H7 (cell line): Measurements from ENCODE around the gene CXADR. TPM values are rescaled to one million over a fixed set of nuclear protein-coding genes. Genes with fewer than 3 reads are reported as not detected.
"Not testable (repeated sequence)": the region's sequence is repeated elsewhere in the genome, so short reads cannot be mapped to it uniquely, and the experiment has no call there.

Experiments
- DNase-seq: peaks from one replicate; pipeline ENCODE4 v3.0.0; 2012
- H3K27me3 ChIP-seq: 2 replicates; pipeline ENCODE4 v1.6.0; 2011; ENCODE audit warnings: mild to moderate bottlenecking, low read length; ENCODE audit not compliant: control insufficient read depth, insufficient read depth
- H3K36me3 ChIP-seq: replicated peaks from 2 replicates; pipeline ENCODE4 v1.5.1; 2011; ENCODE audit warnings: low read length; ENCODE audit not compliant: control insufficient read depth, insufficient read depth
- H3K4me3 ChIP-seq: 2 replicates; pipeline ENCODE4 v1.5.1; 2011; ENCODE audit warnings: low read depth, mild to moderate bottlenecking, control low read depth, low read length, moderate library complexity; ENCODE audit not compliant: insufficient read depth
- total RNA-seq: library from RNA; depleted of rRNA; stranded (reverse); fragments of >200 nt; shearing (Covaris generic); gene quantifications from 2 replicates; pipeline ENCODE4 v1.2.3, GENCODE V29; 2014

CXADR gene
- total RNA-seq, 1 experiment from 2014 or later: 96.2 TPM

GRCh38 chr21:17491716-17492414 lies 21.0 kb upstream of the CXADR start:
- no peak for DNase-seq
- Histone ChIP-seq H3K36me3 (no peaks in the 10 kb centered on the region), H3K4me3 (no peak overlapping the region), H3K27me3 (no peaks in the 10 kb centered on the region)

- Histone ChIP-seq H3K36me3 (no peaks in the 10 kb centered on the region), H3K27me3 (no peaks in the 10 kb centered on the region), H3K4me3 (no peak overlapping the region)
- DNase-seq: no peak
Observed at GRCh38 chr21:17492415-17493168, 20.3 kb upstream of the CXADR start.

- Histone ChIP-seq H3K27me3 (no peaks in the 10 kb centered on the region), H3K4me3 (no peak overlapping the region), H3K36me3 (no peaks in the 10 kb centered on the region)
- DNase-seq: no peak
Observed at GRCh38 chr21:17494051-17494450, 18.8 kb upstream of the CXADR start.

- H3K27me3 ChIP-seq: no peaks in the 10 kb centered on the region
- no peak for DNase-seq
- H3K36me3 ChIP-seq: no peaks in the 10 kb centered on the region
- H3K4me3 ChIP-seq: no peak overlapping the region
Observed at GRCh38 chr21:17495680-17496079, 17.2 kb upstream of the CXADR start.

- Histone ChIP-seq H3K4me3 (no peak overlapping the region), H3K27me3 (no peaks in the 10 kb centered on the region), H3K36me3 (no peaks in the 10 kb centered on the region)
- no peak for DNase-seq
Observed at GRCh38 chr21:17497316-17497715, 15.5 kb upstream of the CXADR start.

- Histone ChIP-seq H3K36me3 (no peaks in the 10 kb centered on the region), H3K4me3 (no peak overlapping the region), H3K27me3 (no peaks in the 10 kb centered on the region)
- no peak for DNase-seq
Observed at GRCh38 chr21:17498586-17498985, 14.3 kb upstream of the CXADR start.

- no peak for DNase-seq
- Histone ChIP-seq H3K27me3 (no peaks in the 10 kb centered on the region), H3K36me3 (no peaks in the 10 kb centered on the region), H3K4me3 (no peak overlapping the region)
Observed at GRCh38 chr21:17501107-17502006, 11.5 kb upstream of the CXADR start.

- not testable (repeated sequence) for H3K27me3 ChIP-seq, H3K36me3 ChIP-seq, H3K4me3 ChIP-seq, DNase-seq
Observed at GRCh38 chr21:17502985-17503384, 9.9 kb upstream of the CXADR start.

GRCh38 chr21:17506951-17507350 lies 5.9 kb upstream of the CXADR start:
- Histone ChIP-seq H3K27me3 (no peaks in the 10 kb centered on the region), H3K4me3 (no peak overlapping the region), H3K36me3 (no peaks in the 10 kb centered on the region)
- no peak for DNase-seq

GRCh38 chr21:17507591-17507990 lies 5.3 kb upstream of the CXADR start:
- DNase-seq: no peak
- Histone ChIP-seq H3K36me3 (no peaks in the 10 kb centered on the region), H3K4me3 (no peak overlapping the region), H3K27me3 (no peaks in the 10 kb centered on the region)

GRCh38 chr21:17513214-17514123 lies 626 bp downstream of the CXADR start:
- peaks cover 1% of the 10 kb centered on the region for H3K36me3 ChIP-seq
- peak; percentile 77 for DNase-seq
- H3K4me3 ChIP-seq: peak overlapping the region; percentile 90
- no peaks in the 10 kb centered on the region for H3K27me3 ChIP-seq

GRCh38 chr21:17514124-17514845 lies 1.4 kb downstream of the CXADR start:
- peaks cover 5% of the 10 kb centered on the region for H3K36me3 ChIP-seq
- no peaks in the 10 kb centered on the region for H3K27me3 ChIP-seq
- peak overlapping the region; percentile 90 for H3K4me3 ChIP-seq
- peak; percentile 70 for DNase-seq

GRCh38 chr21:17517008-17517407 lies 4.2 kb downstream of the CXADR start:
- not testable (repeated sequence) for DNase-seq, H3K36me3 ChIP-seq, H3K4me3 ChIP-seq, H3K27me3 ChIP-seq
